ENCODE measurements around the gene ZC3HAV1.
"Not testable (repeated sequence)": the region's sequence is repeated elsewhere in the genome, so short reads cannot be mapped to it uniquely, and the experiment has no call there.

ZC3HAV1 gene

DNA sequence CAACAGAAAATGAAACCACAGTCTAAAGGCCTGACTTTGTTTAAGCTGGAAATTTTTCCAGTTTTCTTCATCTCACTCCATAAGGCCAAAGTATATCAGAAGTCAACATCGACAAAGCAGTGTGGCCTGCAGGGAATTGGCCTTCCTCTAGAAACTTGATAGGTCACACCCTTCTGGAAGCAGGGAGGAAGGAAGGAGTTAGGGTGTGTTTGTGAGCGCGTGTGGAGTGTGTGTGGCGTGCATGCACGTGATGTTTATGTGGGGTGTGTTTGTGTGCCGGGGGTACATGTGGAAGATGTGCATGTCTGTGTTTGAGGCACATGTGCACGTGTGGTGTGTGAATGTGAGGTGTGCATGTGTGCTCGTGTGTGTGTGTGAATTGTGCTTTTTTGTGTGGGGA, 28.6 kb downstream of the ZC3HAV1 start:
- ChIA-PET CTCF (no interaction called here), POLR2A (ENCODE audit: low non-redundant PET) (no interaction called here)
- H3K27ac ChIP-seq, result no peak overlapping the region
- no peak for DNase-seq (ENCODE audit: low spot score)
- TF ChIP-seq, protein P1, sequence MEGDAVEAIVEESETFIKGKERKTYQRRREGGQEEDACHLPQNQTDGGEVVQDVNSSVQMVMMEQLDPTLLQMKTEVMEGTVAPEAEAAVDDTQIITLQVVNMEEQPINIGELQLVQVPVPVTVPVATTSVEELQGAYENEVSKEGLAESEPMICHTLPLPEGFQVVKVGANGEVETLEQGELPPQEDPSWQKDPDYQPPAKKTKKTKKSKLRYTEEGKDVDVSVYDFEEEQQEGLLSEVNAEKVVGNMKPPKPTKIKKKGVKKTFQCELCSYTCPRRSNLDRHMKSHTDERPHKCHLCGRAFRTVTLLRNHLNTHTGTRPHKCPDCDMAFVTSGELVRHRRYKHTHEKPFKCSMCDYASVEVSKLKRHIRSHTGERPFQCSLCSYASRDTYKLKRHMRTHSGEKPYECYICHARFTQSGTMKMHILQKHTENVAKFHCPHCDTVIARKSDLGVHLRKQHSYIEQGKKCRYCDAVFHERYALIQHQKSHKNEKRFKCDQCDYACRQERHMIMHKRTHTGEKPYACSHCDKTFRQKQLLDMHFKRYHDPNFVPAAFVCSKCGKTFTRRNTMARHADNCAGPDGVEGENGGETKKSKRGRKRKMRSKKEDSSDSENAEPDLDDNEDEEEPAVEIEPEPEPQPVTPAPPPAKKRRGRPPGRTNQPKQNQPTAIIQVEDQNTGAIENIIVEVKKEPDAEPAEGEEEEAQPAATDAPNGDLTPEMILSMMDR (conservative IDR thresholded peaks at IDR 0.05; ENCODE audit: low read depth), result no peak

DNA sequence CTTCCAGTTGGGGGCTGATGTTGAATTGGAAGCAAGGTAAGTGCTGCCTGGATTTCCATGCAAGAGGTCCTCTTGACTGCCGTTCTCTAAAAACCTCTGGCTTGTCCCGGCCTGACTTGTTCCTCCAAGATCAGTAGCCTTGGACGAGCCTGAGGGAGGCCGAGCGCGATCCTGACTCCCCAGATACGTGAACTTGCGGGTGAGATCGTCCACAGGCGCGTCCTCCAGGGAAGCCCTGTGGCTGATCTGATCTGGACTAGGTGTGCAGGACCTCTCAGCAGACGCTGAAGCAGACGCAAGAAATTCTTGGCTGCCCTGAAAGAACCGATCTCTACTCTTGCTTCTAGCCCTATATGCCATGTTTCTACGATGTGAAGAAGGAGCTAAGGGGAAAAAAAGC, 29.7 kb downstream of the ZC3HAV1 start:
- CTCF ChIA-PET, result interaction anchor here (0.6 kb wide), 1 partner anchor 64 kb away, joined by 3 read pairs; no protein-coding TSS in a partner anchor
- DNase-seq (ENCODE audit: low spot score), result no peak
- TF ChIP-seq, protein P1 (conservative IDR thresholded peaks at IDR 0.05; ENCODE audit: low read depth), result no peak
- POLR2A ChIA-PET (ENCODE audit: low non-redundant PET), result no interaction called here
- no peak overlapping the region for H3K27ac ChIP-seq

DNA sequence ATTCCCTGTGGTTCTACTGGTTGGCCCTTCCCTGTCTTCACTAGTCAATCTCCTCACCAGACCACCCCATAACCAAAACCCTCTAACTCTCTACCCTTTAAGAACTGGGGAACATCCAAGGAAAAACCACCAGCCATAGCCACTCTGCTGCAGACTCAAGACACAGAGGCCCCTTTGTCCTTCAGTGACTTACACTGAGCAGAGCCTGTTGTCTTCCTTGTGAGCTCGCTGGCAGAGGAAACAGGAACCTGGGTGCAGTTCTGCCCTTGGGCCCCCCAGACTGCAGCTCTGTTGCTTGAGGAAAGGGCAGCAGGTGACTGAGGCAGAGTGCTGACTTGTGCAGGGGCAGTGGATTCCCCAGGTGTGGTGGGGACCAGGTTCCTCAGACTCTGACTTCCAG, 30.6 kb downstream of the ZC3HAV1 start:
- DNase-seq (ENCODE audit: low spot score), result no peak
- ChIA-PET POLR2A (ENCODE audit: low non-redundant PET) (no interaction called here), CTCF (no interaction called here)
- H3K27ac ChIP-seq, result no peak overlapping the region
- TF ChIP-seq, protein P1 (conservative IDR thresholded peaks at IDR 0.05; ENCODE audit: low read depth), result no peak

DNA sequence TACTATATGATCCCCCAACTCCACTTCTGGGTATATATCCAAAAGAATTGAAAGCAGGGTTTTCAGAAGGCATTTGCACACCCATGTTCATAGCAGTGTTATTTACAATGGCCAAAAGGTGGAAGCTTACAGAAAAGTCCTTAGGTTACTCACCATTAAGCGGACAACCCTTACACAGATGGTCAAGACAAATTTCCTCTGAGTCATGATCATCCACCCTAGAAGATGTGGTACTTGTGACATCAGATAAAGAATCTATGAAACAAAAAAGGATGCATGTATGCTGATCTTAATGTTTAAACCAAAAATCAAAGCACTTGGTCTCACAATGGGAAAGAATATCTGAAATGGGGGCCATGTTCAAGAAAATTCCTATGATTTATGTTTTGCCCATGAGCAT, 31.1 kb downstream of the ZC3HAV1 start:
- H3K27ac ChIP-seq, result no peak overlapping the region
- TF ChIP-seq, protein P1 (conservative IDR thresholded peaks at IDR 0.05; ENCODE audit: low read depth), result no peak
- ChIA-PET POLR2A (ENCODE audit: low non-redundant PET) (no interaction called here), CTCF (no interaction called here)
- no peak for DNase-seq (ENCODE audit: low spot score)

DNA sequence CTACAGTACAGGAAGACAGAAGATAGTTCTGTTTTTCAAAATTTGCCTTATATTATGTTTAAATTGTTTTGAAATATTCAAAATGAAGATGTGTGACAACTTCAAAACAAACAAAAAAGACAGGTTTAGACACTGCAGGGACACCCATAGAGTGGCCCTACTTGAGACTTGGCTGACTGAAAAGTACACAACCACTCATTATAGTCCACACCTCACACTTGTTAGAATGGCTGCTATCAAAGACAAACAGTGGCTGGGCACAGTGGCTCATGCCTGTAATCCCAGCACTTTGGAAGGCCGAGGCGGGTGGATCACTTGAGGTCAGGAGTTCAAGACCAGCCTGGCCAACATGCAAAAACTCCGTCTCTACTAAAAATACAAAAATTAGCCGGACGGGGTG, 31.8 kb downstream of the ZC3HAV1 start:
- DNase-seq (ENCODE audit: low spot score); POLR2A ChIA-PET (ENCODE audit: low non-redundant PET); CTCF ChIA-PET; H3K27ac ChIP-seq: not testable (repeated sequence)

DNA sequence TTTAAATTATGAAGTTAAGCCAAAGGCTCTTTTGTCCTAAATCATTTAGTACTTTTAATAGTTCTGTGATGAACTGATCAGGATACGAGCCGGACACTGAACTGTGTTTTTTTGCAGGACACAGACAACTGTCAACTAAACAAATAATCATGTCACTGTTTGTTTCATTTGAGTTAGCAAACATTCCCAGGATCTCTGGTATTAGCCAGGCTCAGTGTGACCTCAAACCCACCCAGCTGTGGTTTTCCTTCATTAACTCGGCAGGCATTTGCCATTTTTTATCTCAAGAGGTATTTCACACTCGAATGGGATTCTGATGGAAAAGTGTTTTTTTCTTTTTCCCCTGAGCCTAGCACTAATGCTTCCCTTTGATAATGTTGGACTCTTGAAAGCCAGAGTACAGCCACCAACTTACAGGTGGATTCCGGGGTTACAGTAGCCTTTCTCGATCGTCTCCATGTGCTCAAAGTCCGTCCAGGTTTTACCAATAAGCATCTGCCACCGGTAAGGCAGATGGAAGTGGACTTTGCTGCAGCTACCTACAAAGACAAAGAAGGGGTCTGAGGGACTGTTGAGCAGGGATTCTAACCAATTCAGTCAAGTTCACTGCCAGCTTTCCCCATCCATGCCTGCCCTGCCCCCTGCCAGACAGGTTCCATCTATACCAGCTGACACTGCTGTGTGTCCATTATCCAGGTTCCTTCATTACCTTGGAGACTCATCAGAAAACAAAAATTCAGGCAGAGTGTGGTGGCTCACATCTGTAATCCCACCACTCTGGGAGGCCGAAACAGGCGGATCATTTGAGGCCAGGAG, 33.4 kb downstream of the ZC3HAV1 start:
- no peak for DNase-seq (ENCODE audit: low spot score)
- CTCF ChIA-PET, result interaction anchor here (0.6 to 1.2 kb wide), 3 partner anchors 39 to 190 kb away, joined by 3 to 8 read pairs (median 3); no protein-coding TSS in a partner anchor
- POLR2A ChIA-PET (ENCODE audit: low non-redundant PET), result no interaction called here
- peak overlapping the region; percentile 40 for H3K27ac ChIP-seq
- TF ChIP-seq, protein P1 (conservative IDR thresholded peaks at IDR 0.05; ENCODE audit: low read depth), result no peak

DNA sequence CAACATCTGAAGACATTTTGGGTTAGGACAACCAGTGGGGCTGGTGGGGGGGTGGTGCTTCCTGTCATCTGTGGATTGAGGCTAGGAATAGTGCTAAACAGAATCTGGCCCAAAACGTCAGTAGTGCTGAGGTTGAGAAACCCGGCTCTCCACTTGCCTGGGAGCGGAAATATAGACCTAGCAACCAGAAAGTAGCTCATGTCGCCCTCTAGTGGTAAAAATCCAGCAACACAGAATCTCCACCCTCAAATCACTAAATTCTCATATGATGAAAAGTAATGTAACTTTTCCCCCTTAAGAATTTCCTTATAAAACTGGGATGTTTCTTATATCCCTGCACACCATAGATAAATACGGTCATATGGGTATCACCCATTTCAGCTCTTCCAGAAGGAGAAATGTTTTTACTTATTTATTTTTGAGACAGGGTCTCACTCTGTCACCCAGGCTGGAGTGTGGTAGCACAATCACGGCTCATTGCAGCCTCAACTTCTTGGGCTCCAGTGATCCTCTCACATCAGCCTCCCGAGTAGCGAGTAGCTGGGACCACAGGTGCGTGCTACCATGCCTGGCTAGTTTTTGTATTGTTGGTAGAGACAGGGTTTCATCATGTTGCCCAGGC, 34.4 kb downstream of the ZC3HAV1 start:
- TF ChIP-seq, protein P1 (conservative IDR thresholded peaks at IDR 0.05; ENCODE audit: low read depth), result peak; percentile 92
- H3K27ac ChIP-seq, result peak overlapping the region; percentile 63
- ChIA-PET CTCF (interaction anchor here (0.8 to 1.4 kb wide), 4 partner anchors 21 to 189 kb away, joined by 3 to 8 read pairs (median 4); no protein-coding TSS in a partner anchor), POLR2A (ENCODE audit: low non-redundant PET) (no interaction called here)
- peak; percentile 64 for DNase-seq (ENCODE audit: low spot score)

Data from RWPE1 (cell line).